Keratinocyte (primary cell): ENCODE measurements around the gene CDH13.

Experiments used
- CTCF ChIP-seq, 3 experiments: IDR thresholded peaks in 1 of 3; conservative IDR thresholded peaks in 1 of 3; optimal IDR thresholded peaks in 1 of 3; 2 replicates in 2 of 3; 3 replicates in 1 of 3; pipeline versions ENCODE3 to v1.5.1; 2011; ENCODE audit warnings: low read length in 3 of 3, mild to moderate bottlenecking in 3 of 3, moderate library complexity in 2 of 3, control low read depth in 1 of 3, inconsistent platforms in 1 of 3; ENCODE audit not compliant: insufficient read depth in 2 of 3; ENCODE audit errors: extremely low read depth in 1 of 3
- EZH2 ChIP-seq: IDR thresholded peaks from one replicate; pipeline ENCODE4 v1.6.1; 2012; ENCODE audit warnings: inconsistent platforms, mild to moderate bottlenecking, low read length, moderate library complexity

DNA sequence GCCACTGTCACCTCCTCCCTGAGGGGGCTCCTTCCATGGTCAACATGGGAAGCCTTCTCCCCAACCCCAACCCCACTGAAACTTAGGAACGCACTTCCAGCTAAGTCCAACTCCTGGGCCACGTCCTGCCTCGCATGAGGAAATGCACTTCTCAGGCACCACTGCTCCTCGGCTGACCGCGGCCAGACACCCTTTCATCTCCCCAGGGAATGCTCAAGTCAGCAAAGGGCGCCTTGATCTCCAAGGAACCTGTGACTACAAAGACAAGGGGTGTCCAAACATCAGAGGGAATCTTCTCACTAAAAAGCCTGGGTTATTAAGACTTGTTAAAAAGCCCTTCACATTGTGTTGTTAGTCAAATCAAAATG, 1056.1 kb downstream of the CDH13 start:
- TF ChIP-seq CTCF (optimal IDR thresholded peaks at IDR 0.05 in 1 of 3, IDR thresholded peaks at IDR 0.05 in 1 of 3, conservative IDR thresholded peaks at IDR 0.05 in 1 of 3; ENCODE audit: extremely low read depth in 1 of 3, insufficient read depth in 2 of 3, low read length in 3 of 3) (no peak), EZH2 (no peak)
